GM12878 (cell line): ENCODE measurements around the gene ZNF282. TPM values are rescaled to one million over a fixed set of nuclear protein-coding genes. Genes with fewer than 3 reads are reported as not detected.

Source experiments
- ATAC-seq: fragments of 200-7000 bp; cut with Tn5 transposase; 3 replicates; pipeline ENCODE4 v1.9.1; 2020; ENCODE audit warnings: mild to moderate bottlenecking, moderate library complexity
- BruUV-seq: library from RNA; stranded (reverse); fragments of 400-500 nt; replicated peaks from 2 replicates; lab custom pipeline; 2021; lab: Mats Ljungman, UMichigan
- CTCF ChIA-PET: fragments of 300-600 bp; sonication (Branson Sonifier 250); formaldehyde crosslinking; extraction: SDS; loops from one replicate; lab custom pipeline; 2021; ENCODE audit warnings: inconsistent platforms; lab: Yijun Ruan, JAX
- POLR2A ChIA-PET: fragments of 350-600 bp; formaldehyde crosslinking; extraction: SDS; loops from one replicate; lab custom pipeline; 2021; ENCODE audit warnings: inconsistent platforms; lab: Charles Lee
- RAD21 ChIA-PET: fragments of 300-600 bp; sonication (Branson Sonifier 250); formaldehyde crosslinking; loops from one replicate; lab custom pipeline; 2023; ENCODE audit warnings: antibody characterized with exemption; ENCODE audit not compliant: unreplicated experiment; lab: Charles Lee
- SMC1A ChIA-PET: fragments of 300-600 bp; sonication (Branson Sonifier 250); formaldehyde crosslinking; loops from one replicate; lab custom pipeline; 2023; ENCODE audit not compliant: unreplicated experiment, uncharacterized antibody; lab: Charles Lee
- DNase-seq: peaks from one replicate; pipeline ENCODE4 v3.0.0-alpha.2; 2011; ENCODE audit warnings: low read depth, low spot score
- FAIRE-seq: peaks from 3 replicates; lab custom pipeline; 2011; peaks lifted over from hg19 to GRCh38; lab: Jason Lieb, UNC
- H2AFZ ChIP-seq: 2 replicates; pipeline ENCODE4 v1.6.0; 2011; ENCODE audit warnings: low read depth, low read length, control low read depth; ENCODE audit not compliant: control insufficient read depth
- H3K27ac ChIP-seq: 2 replicates; pipeline ENCODE4 v1.5.1; 2011; ENCODE audit warnings: control low read depth; ENCODE audit not compliant: control insufficient read depth, insufficient read depth
- H3K27me3 ChIP-seq, 2 experiments: replicated peaks in 1 of 2; 2 replicates each; pipeline versions ENCODE4 v1.6.0 to v1.6.1; 2011; ENCODE audit warnings: low read length in 1 of 2; ENCODE audit not compliant: control insufficient read depth in 2 of 2, insufficient read depth in 2 of 2
- H3K36me3 ChIP-seq, 2 experiments: 2 replicates each; pipeline ENCODE4 v1.5.1; 2011; ENCODE audit warnings: low read length in 1 of 2; ENCODE audit not compliant: control insufficient read depth in 2 of 2, insufficient read depth in 2 of 2
- H3K4me1 ChIP-seq: 2 replicates; pipeline ENCODE4 v1.6.1; 2011; ENCODE audit warnings: mild to moderate bottlenecking, low read length, moderate library complexity, mixed read lengths; ENCODE audit not compliant: control insufficient read depth, insufficient read depth
- H3K4me2 ChIP-seq: 2 replicates; pipeline ENCODE4 v1.6.0; 2011; ENCODE audit warnings: control low read depth; ENCODE audit not compliant: control insufficient read depth, insufficient read depth
- H3K4me3 ChIP-seq: fragments of 200-600 bp; sonication (generic); 2 replicates; pipeline ENCODE4 v1.5.1; 2016
- H3K79me2 ChIP-seq: 2 replicates; pipeline ENCODE4 v1.6.0; 2011; ENCODE audit warnings: low read length; ENCODE audit not compliant: control insufficient read depth, insufficient read depth
- H3K9ac ChIP-seq: 2 replicates; pipeline ENCODE4 v1.8.0; 2011; ENCODE audit warnings: low read length, control low read depth, mixed read lengths; ENCODE audit not compliant: control insufficient read depth, insufficient read depth
- H3K9me3 ChIP-seq: replicated peaks from 3 replicates; pipeline ENCODE4 v1.5.1; 2011; ENCODE audit warnings: mild to moderate bottlenecking, low read length; ENCODE audit not compliant: control insufficient read depth, insufficient read depth
- H4K20me1 ChIP-seq: 2 replicates; pipeline ENCODE4 v1.6.0; 2011; ENCODE audit not compliant: control insufficient read depth, insufficient read depth
- BRCA1 ChIP-seq: IDR thresholded peaks from 2 replicates; pipeline ENCODE4 v1.6.1; 2011; ENCODE audit warnings: low read depth, low read length, improper control_type of control experiment
- CBFB ChIP-seq: IDR thresholded peaks from 2 replicates; pipeline ENCODE4 v1.6.1; 2016; ENCODE audit warnings: antibody characterized with exemption, low read depth
- CBX5 ChIP-seq: sonication (generic); IDR thresholded peaks from 2 replicates; pipeline ENCODE4 v1.6.1; 2016; ENCODE audit warnings: low read depth, moderate library complexity, mild to moderate bottlenecking, inconsistent platforms
- CEBPB ChIP-seq, 2 experiments: fragments of 150-350 bp in 1 of 2; IDR thresholded peaks; 2 replicates each; pipeline ENCODE4 v1.6.1; 2012 to 2014; ENCODE audit warnings: low read depth in 2 of 2, low read length in 2 of 2, borderline replicate concordance in 1 of 2, inconsistent platforms in 1 of 2
- CREM ChIP-seq: IDR thresholded peaks from 2 replicates; pipeline ENCODE4 v1.6.1; 2014; ENCODE audit warnings: antibody characterized with exemption, low read depth
- EP300 ChIP-seq, 2 experiments: fragments of 150-350 bp in 1 of 2; IDR thresholded peaks; 2 replicates each; pipeline ENCODE4 v1.6.1; 2011 to 2012; ENCODE audit warnings: low read depth in 2 of 2, low read length in 2 of 2, borderline replicate concordance in 1 of 2, improper control_type of control experiment in 1 of 2, inconsistent platforms in 1 of 2; ENCODE audit not compliant: control insufficient read depth in 1 of 2
- FOXM1 ChIP-seq: IDR thresholded peaks from 2 replicates; pipeline ENCODE4 v1.6.1; 2012; ENCODE audit warnings: low read depth, mild to moderate bottlenecking, inconsistent platforms, low read length, moderate library complexity
- GATAD2B ChIP-seq: fragments of 450-650 bp; conservative IDR thresholded peaks from 2 replicates; pipeline ENCODE4 v1.6.1; 2017; ENCODE audit warnings: low read depth, mild to moderate bottlenecking, moderate library complexity
- HCFC1 ChIP-seq: fragments of 150-350 bp; IDR thresholded peaks from 2 replicates; pipeline ENCODE4 v1.6.1; 2014; ENCODE audit warnings: low read length
- HDAC6 ChIP-seq: fragments of 200-600 bp; sonication (generic); IDR thresholded peaks from one replicate; pipeline ENCODE4 v1.8.0; 2017; ENCODE audit warnings: antibody characterized with exemption; ENCODE audit not compliant: unreplicated experiment
- JUNB ChIP-seq: IDR thresholded peaks from 2 replicates; pipeline ENCODE4 v1.6.1; 2016; ENCODE audit warnings: antibody characterized with exemption, mild to moderate bottlenecking
- JUND ChIP-seq: IDR thresholded peaks from 2 replicates; pipeline ENCODE4 v1.6.1; 2012; ENCODE audit warnings: low read depth, mild to moderate bottlenecking, low read length, improper control_type of control experiment, moderate library complexity
- NRF1 ChIP-seq: conservative IDR thresholded peaks from 2 replicates; pipeline ENCODE4 v1.6.1; 2011; ENCODE audit warnings: mild to moderate bottlenecking, low read depth, low read length, improper control_type of control experiment
- RB1 ChIP-seq: fragments of 450-650 bp; formaldehyde crosslinking; IDR thresholded peaks from 2 replicates; pipeline ENCODE4 v1.6.1; 2017; ENCODE audit warnings: mild to moderate bottlenecking, borderline replicate concordance
- RBBP5 ChIP-seq: fragments of 200-600 bp; sonication (generic); conservative IDR thresholded peaks from 2 replicates; pipeline ENCODE4 v1.6.1; 2016
- RFX5 ChIP-seq: IDR thresholded peaks from 2 replicates; pipeline ENCODE4 v1.6.1; 2011; ENCODE audit warnings: low read depth, low read length, improper control_type of control experiment
- TBL1XR1 ChIP-seq: IDR thresholded peaks from 2 replicates; pipeline ENCODE4 v1.6.1; 2012; ENCODE audit warnings: low read depth, low read length, improper control_type of control experiment
- WRNIP1 ChIP-seq: IDR thresholded peaks from 2 replicates; pipeline ENCODE4 v1.6.1; 2011; ENCODE audit warnings: low read depth, low read length, improper control_type of control experiment, borderline replicate concordance
- ZBTB40 ChIP-seq: fragments of 450-650 bp; IDR thresholded peaks from 2 replicates; pipeline ENCODE4 v1.6.1; 2016; ENCODE audit warnings: mild to moderate bottlenecking, moderate library complexity, borderline replicate concordance
- in situ Hi-C: fragments of 300-500 bp; cut with MboI; formaldehyde crosslinking; loops from 9 replicates; pipeline ENCODE4 v1.14.3; 2018; ENCODE audit warnings: mixed read lengths
- intact Hi-C: fragments of 100-400 bp; cut with micrococcal nuclease; formaldehyde crosslinking; loops from one replicate; pipeline ENCODE4 v1.14.2; 2022; ENCODE audit not compliant: unreplicated experiment
- polyA plus RNA-seq, 11 experiments: library from polyadenylated mRNA; depleted of rRNA in 4 of 11; unstranded in 6 of 11; stranded (reverse) in 5 of 11; fragments of >200 nt; fragmentation: Nextera tagmentation in 4 of 11; fragmentation: Illumina TruSeq in 1 of 11; extraction: Ambion mirVana in 4 of 11; extraction: Trizol in 1 of 11; gene quantifications; 1 replicate in 1 of 11; 2 replicates in 10 of 11; pipeline versions ENCODE4 v1.2.1 to v1.2.3, GENCODE V29; 2011 to 2016; ENCODE audit warnings: inconsistent platforms in 2 of 11, missing spikeins in 2 of 11, low read depth in 1 of 11
- total RNA-seq, 4 experiments: library from RNA; depleted of rRNA in 3 of 4; stranded (reverse); fragments of >200 nt in 3 of 4; fragmentation: Illumina TruSeq in 1 of 4; extraction: Trizol in 1 of 4; gene quantifications; 2 replicates each; pipeline versions ENCODE4 v1.2.1 to v1.2.3, GENCODE V29; 2013 to 2021

ZNF282 gene
- total and polyA plus RNA-seq, 10 of the 15 experiments (the other 5 are each of a cell fraction or from before 2014, with no cell fraction given) = 0.35 to 28.4 (median 8.1) TPM

GRCh38 chr7:149180722-149181449 is 14.5 kb upstream of the ZNF282 start:
- SMC1A ChIA-PET = interaction anchor here (1.1 kb wide), 1 partner anchor 15 kb away, joined by 4 read pairs; no protein-coding TSS in a partner anchor
- TF ChIP-seq JUNB (no peak), NRF1 (no peak), CREM (no peak), FOXM1 (no peak), ZBTB40 (no peak), CBFB (no peak), RFX5 (no peak), CEBPB (IDR thresholded peaks at IDR 0.05; ENCODE audit: borderline replicate concordance in 1 of 2, low read depth in 2 of 2, low read length in 2 of 2) (no peak), TBL1XR1 (no peak), JUND (no peak), CBX5 (no peak), HCFC1 (no peak), RB1 (no peak), HDAC6 (no peak), BRCA1 (no peak), EP300 (IDR thresholded peaks at IDR 0.05; ENCODE audit: borderline replicate concordance in 1 of 2, control insufficient read depth in 1 of 2, low read depth in 2 of 2, low read length in 2 of 2) (no peak), RBBP5 (no peak), WRNIP1 (no peak), GATAD2B (no peak)
- TF ChIP-seq, all 136 proteins: peak for 0
- ATAC-seq (no peak), FAIRE-seq (no peak), DNase-seq (no peak)
- Histone ChIP-seq H3K4me3 (no peak overlapping the region), H3K79me2 (no peaks in the 10 kb centered on the region), H3K27me3 (no peaks in the 10 kb centered on the region), H3K36me3 (peaks cover 16 to 18% of the 10 kb centered on the region in 2 experiments; a peak in 3 of 4 replicates), H3K9me3 (no peaks in the 10 kb centered on the region), H3K9ac (no peak overlapping the region), H3K27ac (no peak overlapping the region), H2AFZ (no peak overlapping the region), H4K20me1 (no peaks in the 10 kb centered on the region), H3K4me1 (no peaks in the 10 kb centered on the region), H3K4me2 (no peak overlapping the region)
- ChIA-PET RAD21 (no interaction called here), CTCF (interaction anchor here (1.2 kb wide), 2 partner anchors 14 to 16 kb away, joined by 3 read pairs; partner anchors contain the start of gene ZNF282), POLR2A (no interaction called here)
- BruUV-seq = no TSS peak
- intact Hi-C loops (no loop called here), in situ Hi-C loops (no loop called here)
